ENCODE results near the gene ARVCF.
A peak's percentile ranks its signal among the peaks of the same experiment; 100 is the strongest.
"Not testable (repeated sequence)": the region's sequence is repeated elsewhere in the genome, so short reads cannot be mapped to it uniquely, and the experiment has no call there.

ARVCF gene

DNA sequence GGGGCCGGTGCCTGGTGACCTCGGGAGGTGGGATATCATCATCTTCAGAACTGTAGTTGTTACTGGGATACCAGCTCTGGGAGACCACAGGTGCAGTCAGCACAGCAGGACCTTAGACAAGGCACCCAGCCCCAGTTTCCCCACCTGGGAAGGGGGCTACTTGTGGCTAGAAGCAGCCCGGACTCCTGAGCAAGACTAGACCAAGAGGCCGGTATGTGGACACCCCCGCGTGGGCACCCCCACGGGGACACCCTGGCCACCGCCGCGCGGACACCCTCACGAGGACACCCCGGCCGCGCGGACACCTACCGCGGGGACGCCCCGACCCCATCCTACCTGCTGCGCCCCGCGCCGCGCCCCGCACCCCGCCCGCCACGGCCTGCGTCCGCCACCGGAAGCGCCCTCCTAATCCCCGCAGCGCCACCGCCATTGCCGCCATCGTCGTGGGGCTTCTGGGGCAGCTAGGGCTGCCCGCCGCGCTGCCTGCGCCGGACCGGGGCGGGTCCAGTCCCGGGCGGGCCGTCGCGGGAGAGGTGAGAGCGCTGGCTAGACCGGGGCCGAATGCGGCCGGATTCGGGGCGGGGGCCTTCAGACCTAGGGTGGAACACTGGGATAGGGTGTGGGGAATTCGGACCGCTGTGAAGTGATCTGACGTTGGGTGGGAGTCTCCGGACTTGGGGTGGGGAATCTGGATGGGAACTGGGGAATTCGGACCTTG is 75.1 kb downstream of the ARVCF start, which contains the start of the genes COMT and TXNRD2:
Gene COMT (plus strand): TSS at position 408 of the 718 bp plus-strand sequence. CDS start 20,755 bp downstream, outside the sequence.
Gene TXNRD2 (minus strand): TSS at position 454 of the 718 bp plus-strand sequence. CDS start 15 bp downstream, at position 439.
- Histone ChIP-seq H3K36me3 (ENCODE audit: low read depth) (peaks cover 20% of the 10 kb centered on the region), H3K4me1 (ENCODE audit: insufficient read depth, poor library complexity, severe bottlenecking) (peaks cover 14% of the 10 kb centered on the region), H3K27ac (ENCODE audit: poor library complexity, severe bottlenecking) (peak within 1 kb of the TSS; percentile 94), H3K9me3 (ENCODE audit: severe bottlenecking) (no peaks in the 10 kb centered on the region), H3K27me3 (ENCODE audit: insufficient read depth, poor library complexity, severe bottlenecking) (no peaks in the 10 kb centered on the region), H3K4me3 (ENCODE audit: severe bottlenecking) (peak within 1 kb of the TSS; percentile 71)
- ATAC-seq (ENCODE audit: low read depth) (peak; percentile 79), DNase-seq (ENCODE audit: low spot score) (peak; percentile 15)
- TF ChIP-seq, protein P1, sequence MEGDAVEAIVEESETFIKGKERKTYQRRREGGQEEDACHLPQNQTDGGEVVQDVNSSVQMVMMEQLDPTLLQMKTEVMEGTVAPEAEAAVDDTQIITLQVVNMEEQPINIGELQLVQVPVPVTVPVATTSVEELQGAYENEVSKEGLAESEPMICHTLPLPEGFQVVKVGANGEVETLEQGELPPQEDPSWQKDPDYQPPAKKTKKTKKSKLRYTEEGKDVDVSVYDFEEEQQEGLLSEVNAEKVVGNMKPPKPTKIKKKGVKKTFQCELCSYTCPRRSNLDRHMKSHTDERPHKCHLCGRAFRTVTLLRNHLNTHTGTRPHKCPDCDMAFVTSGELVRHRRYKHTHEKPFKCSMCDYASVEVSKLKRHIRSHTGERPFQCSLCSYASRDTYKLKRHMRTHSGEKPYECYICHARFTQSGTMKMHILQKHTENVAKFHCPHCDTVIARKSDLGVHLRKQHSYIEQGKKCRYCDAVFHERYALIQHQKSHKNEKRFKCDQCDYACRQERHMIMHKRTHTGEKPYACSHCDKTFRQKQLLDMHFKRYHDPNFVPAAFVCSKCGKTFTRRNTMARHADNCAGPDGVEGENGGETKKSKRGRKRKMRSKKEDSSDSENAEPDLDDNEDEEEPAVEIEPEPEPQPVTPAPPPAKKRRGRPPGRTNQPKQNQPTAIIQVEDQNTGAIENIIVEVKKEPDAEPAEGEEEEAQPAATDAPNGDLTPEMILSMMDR (IDR thresholded peaks at IDR 0.05; ENCODE audit: poor library complexity, severe bottlenecking), result no peak

DNA sequence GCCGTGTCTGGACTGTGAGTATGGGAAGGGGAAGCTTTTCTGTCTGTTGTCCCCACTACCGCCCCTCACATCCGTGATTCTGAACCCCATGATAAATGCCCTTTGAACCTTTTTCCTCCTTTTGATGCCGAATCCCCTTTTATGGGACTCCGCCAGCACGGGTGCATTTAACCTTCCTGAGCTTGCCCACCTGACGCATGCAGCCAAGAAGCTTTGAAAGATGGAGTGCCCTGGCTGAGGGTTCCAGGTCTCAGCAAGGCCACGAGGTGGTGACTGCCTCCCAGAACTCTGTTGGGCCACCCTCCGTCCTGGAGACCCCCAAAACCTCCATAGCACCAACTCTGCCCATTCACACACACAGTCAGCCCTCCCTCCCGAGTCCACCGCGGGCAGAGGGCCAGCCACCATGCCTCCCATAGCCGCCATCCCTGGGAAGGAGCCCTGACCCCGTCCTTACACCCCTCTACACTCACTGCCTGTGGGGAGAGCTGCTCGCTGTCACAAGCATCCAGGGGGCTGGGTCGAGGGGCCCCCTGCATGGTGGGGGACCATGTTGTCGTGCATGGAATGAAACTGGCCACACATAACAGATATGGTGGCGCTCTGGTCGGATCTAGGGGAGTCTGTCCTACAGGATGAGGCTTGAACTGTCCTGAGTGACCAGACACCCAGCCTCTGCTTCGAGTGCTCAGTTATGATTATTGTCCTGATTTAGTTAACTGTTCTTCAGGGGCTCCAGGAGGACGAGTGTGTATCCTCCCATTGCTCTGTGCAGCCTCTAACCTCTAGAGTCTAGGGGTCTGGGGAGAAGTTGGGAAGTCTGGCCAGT is 75.9 kb downstream of the ARVCF start:
- Histone ChIP-seq H3K4me3 (ENCODE audit: severe bottlenecking) (peak overlapping the region; percentile 71), H3K9me3 (ENCODE audit: severe bottlenecking) (no peaks in the 10 kb centered on the region), H3K27ac (ENCODE audit: poor library complexity, severe bottlenecking) (peak overlapping the region; percentile 94), H3K27me3 (ENCODE audit: insufficient read depth, poor library complexity, severe bottlenecking) (no peaks in the 10 kb centered on the region), H3K4me1 (ENCODE audit: insufficient read depth, poor library complexity, severe bottlenecking) (peaks cover 14% of the 10 kb centered on the region), H3K36me3 (ENCODE audit: low read depth) (peaks cover 20% of the 10 kb centered on the region)
- ATAC-seq (ENCODE audit: low read depth), result peak; percentile 8; the same call in 1 of the 3 replicates
- TF ChIP-seq, protein P1 (IDR thresholded peaks at IDR 0.05; ENCODE audit: poor library complexity, severe bottlenecking), result no peak
- DNase-seq (ENCODE audit: low spot score), result no peak

DNA sequence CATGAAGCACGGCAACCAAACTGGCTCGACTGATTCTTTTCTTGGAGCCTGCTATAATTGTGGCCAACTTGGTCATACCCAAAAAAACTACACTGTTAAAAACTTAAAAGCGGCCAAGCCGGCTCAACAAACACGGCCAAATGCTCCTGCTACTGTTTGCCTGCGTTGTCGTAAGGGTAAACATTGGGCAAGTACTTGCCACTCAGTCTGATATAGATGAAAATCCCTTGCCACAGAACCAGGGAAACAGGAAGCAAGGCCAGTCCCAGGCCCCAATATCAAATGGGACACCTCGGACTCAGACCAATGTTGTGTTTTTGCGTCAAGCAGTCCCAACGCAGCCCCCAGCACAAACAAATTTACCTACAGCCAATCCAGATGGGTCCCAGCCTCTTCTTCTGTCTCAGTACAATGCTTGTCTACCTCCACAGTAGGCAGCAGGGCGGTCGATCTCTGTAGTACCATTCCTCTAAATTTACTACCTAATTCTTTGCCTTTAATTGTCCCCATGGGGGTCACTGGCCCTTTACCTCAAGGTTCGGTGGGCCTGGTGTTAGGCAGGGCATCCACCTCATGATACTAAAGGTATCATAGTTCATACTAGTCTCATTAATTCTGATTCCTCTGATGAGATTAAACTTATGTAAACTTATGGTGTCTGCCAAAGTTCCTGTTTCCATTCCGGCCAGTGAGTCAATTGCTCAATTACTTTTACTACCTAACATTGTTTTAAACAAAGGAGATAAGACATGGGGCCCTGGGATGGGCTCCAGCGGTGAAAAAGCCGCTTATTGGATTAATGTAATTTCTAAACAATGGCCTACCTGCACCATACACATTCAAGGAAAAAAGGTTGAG is 78.8 kb downstream of the ARVCF start:
- H3K27ac ChIP-seq (ENCODE audit: poor library complexity, severe bottlenecking), result no peak overlapping the region
- H3K9me3 ChIP-seq (ENCODE audit: severe bottlenecking), result no peaks in the 10 kb centered on the region
- 0 out of 2 replicates have a peak, but pooled peaks cover 4% of the 10 kb centered on the region for H3K36me3 ChIP-seq (ENCODE audit: low read depth)
- H3K4me1 ChIP-seq (ENCODE audit: insufficient read depth, poor library complexity, severe bottlenecking), result peaks cover 4% of the 10 kb centered on the region
- DNase-seq (ENCODE audit: low spot score) (peak; percentile 22), ATAC-seq (ENCODE audit: low read depth) (no peak)
- TF ChIP-seq, protein P1 (IDR thresholded peaks at IDR 0.05; ENCODE audit: poor library complexity, severe bottlenecking), result no peak
- no peak overlapping the region for H3K4me3 ChIP-seq (ENCODE audit: severe bottlenecking)
- H3K27me3 ChIP-seq (ENCODE audit: insufficient read depth, poor library complexity, severe bottlenecking), result no peaks in the 10 kb centered on the region

DNA sequence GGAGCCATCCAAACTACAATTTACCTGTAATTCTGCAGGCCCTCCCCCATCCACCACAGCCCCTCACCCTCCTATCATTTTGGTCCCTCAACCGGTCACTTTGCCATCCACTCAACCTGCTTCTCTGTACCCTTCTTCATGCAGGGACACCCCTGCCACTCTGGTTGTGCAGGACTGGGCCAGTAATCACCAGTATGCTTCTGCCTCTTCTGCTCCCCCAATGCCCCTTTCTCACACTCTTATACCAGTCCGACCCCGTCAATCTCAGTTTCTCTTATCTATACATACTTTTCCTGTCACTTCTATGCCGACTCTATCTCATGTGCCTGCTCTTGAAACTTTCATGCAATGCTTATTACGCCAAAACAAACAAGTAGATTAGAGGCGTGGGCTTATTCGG is 80.1 kb downstream of the ARVCF start:
- no peaks in the 10 kb centered on the region for H3K27me3 ChIP-seq (ENCODE audit: insufficient read depth, poor library complexity, severe bottlenecking)
- no peak overlapping the region for H3K4me3 ChIP-seq (ENCODE audit: severe bottlenecking)
- no peaks in the 10 kb centered on the region for H3K9me3 ChIP-seq (ENCODE audit: severe bottlenecking)
- H3K27ac ChIP-seq (ENCODE audit: poor library complexity, severe bottlenecking), result no peak overlapping the region
- peak; percentile 12 for DNase-seq (ENCODE audit: low spot score)
- TF ChIP-seq, protein P1 (IDR thresholded peaks at IDR 0.05; ENCODE audit: poor library complexity, severe bottlenecking), result no peak
- H3K4me1 ChIP-seq (ENCODE audit: insufficient read depth, poor library complexity, severe bottlenecking), result no peaks in the 10 kb centered on the region
- ATAC-seq (ENCODE audit: low read depth), result no peak
- H3K36me3 ChIP-seq (ENCODE audit: low read depth), result 0 out of 2 replicates have a peak, but pooled peaks cover 4% of the 10 kb centered on the region

DNA sequence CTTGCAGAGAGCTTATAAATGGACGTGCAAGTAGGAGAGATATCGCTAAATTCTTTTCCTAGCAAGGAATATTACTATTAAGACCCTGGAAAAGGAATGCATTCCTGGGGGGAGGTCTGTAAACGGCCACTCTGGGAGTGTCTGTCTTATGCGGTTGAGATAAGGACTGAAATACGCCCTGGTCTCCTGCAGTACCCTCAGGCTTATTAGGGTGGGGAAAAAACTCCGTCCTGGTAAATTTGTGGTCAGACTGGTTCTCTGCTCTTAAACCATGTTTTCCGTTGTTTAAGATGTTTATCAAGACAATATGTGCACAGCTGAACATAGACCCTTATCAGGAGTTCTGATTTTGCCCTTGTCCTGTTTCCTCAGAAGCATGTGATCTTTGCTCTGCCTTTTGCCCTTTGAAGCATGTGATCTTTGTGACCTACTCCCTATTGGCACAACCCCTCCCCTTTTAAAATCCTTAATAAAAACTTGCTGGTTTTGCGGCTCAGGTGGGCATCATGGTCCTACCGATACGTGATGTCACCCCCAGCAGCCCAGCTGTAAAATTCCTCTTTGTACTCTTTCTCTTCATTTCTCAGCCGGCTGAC is 81.4 kb downstream of the ARVCF start:
- DNase-seq (ENCODE audit: low spot score), result peak; percentile 0
- H3K4me3 ChIP-seq (ENCODE audit: severe bottlenecking); H3K27ac ChIP-seq (ENCODE audit: poor library complexity, severe bottlenecking); H3K4me1 ChIP-seq (ENCODE audit: insufficient read depth, poor library complexity, severe bottlenecking); H3K36me3 ChIP-seq (ENCODE audit: low read depth); H3K9me3 ChIP-seq (ENCODE audit: severe bottlenecking); H3K27me3 ChIP-seq (ENCODE audit: insufficient read depth, poor library complexity, severe bottlenecking); ATAC-seq (ENCODE audit: low read depth): not testable (repeated sequence)

All from RWPE2 (cell line).